K562 (cell line): ENCODE measurements around the gene RABL2B. TPM values are rescaled to one million over a fixed set of nuclear protein-coding genes. Genes with fewer than 3 reads are reported as not detected.

ENCODE experiments used
- ATAC-seq: fragments of 200-7000 bp; cut with Tn5 transposase; 3 replicates; pipeline ENCODE4 v1.9.1; 2020; ENCODE audit warnings: moderate library complexity
- BruUV-seq: library from RNA; stranded (reverse); fragments of 400-500 nt; replicated peaks from 2 replicates; lab custom pipeline; 2021; lab: Mats Ljungman, UMichigan
- CTCF ChIA-PET: fragments of 300-600 bp; formaldehyde crosslinking; extraction: SDS; loops from one replicate; lab custom pipeline; 2021; ENCODE audit warnings: low intra/inter-chr PET ratio; lab: Yijun Ruan, JAX
- POLR2A ChIA-PET: fragments of 300-600, 350-650 bp; sonication (Branson Sonifier 250); formaldehyde crosslinking; extraction: SDS; loops from one replicate; lab custom pipeline; 2021; ENCODE audit warnings: antibody characterized with exemption, inconsistent platforms; lab: Yijun Ruan, JAX
- DNase-seq, 4 experiments: peaks; one replicate each; pipeline versions ENCODE4 v3.0.0 to v3.0.0-alpha.2; 2011 to 2018; ENCODE audit warnings: low spot score in 3 of 4, mixed read lengths in 3 of 4; ENCODE audit errors: extremely low read depth in 1 of 4
- FAIRE-seq: peaks from 2 replicates; lab custom pipeline; 2011; peaks lifted over from hg19 to GRCh38; lab: Jason Lieb, UNC
- H2AFZ ChIP-seq: 2 replicates; pipeline ENCODE4 v1.6.0; 2011; ENCODE audit warnings: low read depth, low read length, control low read depth, inconsistent platforms
- H3K27ac ChIP-seq: fragments of 200-600 bp; 3 replicates; pipeline ENCODE4 v1.8.0; 2011; ENCODE audit warnings: low read depth, mild to moderate bottlenecking, control low read depth, inconsistent platforms, low read length, moderate library complexity, mixed read lengths; ENCODE audit errors: extremely low read depth
- H3K27me3 ChIP-seq, 2 experiments: fragments of 300-600 bp in 1 of 2; 2 replicates in 1 of 2; 3 replicates in 1 of 2; pipeline versions ENCODE4 v1.6.0 to v1.8.0; 2011; ENCODE audit warnings: inconsistent platforms in 2 of 2, low read length in 2 of 2, mild to moderate bottlenecking in 1 of 2, mixed read lengths in 1 of 2, moderate library complexity in 1 of 2; ENCODE audit not compliant: control insufficient read depth in 2 of 2, insufficient read depth in 2 of 2
- H3K36me3 ChIP-seq: fragments of 300-600 bp; 3 replicates; pipeline ENCODE4 v1.8.0; 2011; ENCODE audit warnings: mild to moderate bottlenecking, low read length, inconsistent platforms; ENCODE audit not compliant: control insufficient read depth, insufficient read depth
- H3K4me1 ChIP-seq, 2 experiments: fragments of 200-600 bp in 1 of 2; replicated peaks in 1 of 2; 2 replicates in 1 of 2; 3 replicates in 1 of 2; pipeline versions ENCODE4 v1.5.1 to v1.8.0; 2011; ENCODE audit warnings: inconsistent platforms in 2 of 2, low read length in 2 of 2, mild to moderate bottlenecking in 1 of 2, mixed read lengths in 1 of 2, moderate library complexity in 1 of 2; ENCODE audit not compliant: control insufficient read depth in 2 of 2, insufficient read depth in 2 of 2
- H3K4me2 ChIP-seq: 2 replicates; pipeline ENCODE4 v1.6.1; 2011; ENCODE audit warnings: low read length, control low read depth, inconsistent platforms, mixed read lengths; ENCODE audit not compliant: insufficient read depth
- H3K4me3 ChIP-seq: fragments of 200-600 bp; sonication (generic), shearing (Covaris generic); 2 replicates; pipeline ENCODE4 v1.5.1; 2016; ENCODE audit warnings: control low read depth, inconsistent platforms
- H3K79me2 ChIP-seq: fragments of 200-600 bp; 3 replicates; pipeline ENCODE4 v1.8.0; 2011; ENCODE audit warnings: low read length, inconsistent platforms; ENCODE audit not compliant: control insufficient read depth, insufficient read depth
- H3K9ac ChIP-seq, 2 experiments: 2 replicates each; pipeline versions ENCODE4 v1.6.0 to v1.6.1; 2011; ENCODE audit warnings: low read depth in 2 of 2, low read length in 2 of 2, control low read depth in 1 of 2, inconsistent platforms in 1 of 2, mild to moderate bottlenecking in 1 of 2, mixed read lengths in 1 of 2; ENCODE audit not compliant: insufficient read depth in 1 of 2
- H3K9me1 ChIP-seq: one replicate; pipeline ENCODE4 v1.6.0; 2011; ENCODE audit warnings: inconsistent platforms, mild to moderate bottlenecking, low read length, moderate library complexity; ENCODE audit not compliant: control insufficient read depth, insufficient read depth
- H3K9me3 ChIP-seq: replicated peaks from 2 replicates; pipeline ENCODE4 v1.5.1; 2011; ENCODE audit warnings: low read depth, low read length, inconsistent platforms; ENCODE audit not compliant: control insufficient read depth, insufficient read depth
- H4K20me1 ChIP-seq: replicated peaks from 2 replicates; pipeline ENCODE4 v1.6.1; 2011; ENCODE audit warnings: low read length, inconsistent platforms, mixed read lengths; ENCODE audit not compliant: control insufficient read depth, insufficient read depth
- BRCA1 ChIP-seq, 2 experiments: fragments of 450-650 bp in 1 of 2; sonication (generic) in 1 of 2; formaldehyde crosslinking in 1 of 2; IDR thresholded peaks; 2 replicates each; pipeline versions ENCODE4 v1.5.0 to v1.6.1; 2017 to 2020; ENCODE audit warnings: mild to moderate bottlenecking in 1 of 2, missing genetic modification reagents in 1 of 2
- CAMTA2 ChIP-seq: fragments of 250-450 bp; sonication (Bioruptor Pico); conservative IDR thresholded peaks from 2 replicates; pipeline ENCODE4 v1.5.1; 2022
- CBFA2T2 ChIP-seq: fragments of 450-650 bp; conservative IDR thresholded peaks from 2 replicates; pipeline ENCODE4 v1.6.1; 2017; ENCODE audit warnings: mild to moderate bottlenecking
- CHAMP1 ChIP-seq: fragments of 450-650 bp; IDR thresholded peaks from 2 replicates; pipeline ENCODE4 v1.6.1; 2016; ENCODE audit warnings: mild to moderate bottlenecking
- EP400 ChIP-seq: fragments of 450-650 bp; IDR thresholded peaks from 2 replicates; pipeline ENCODE4 v1.6.1; 2017; ENCODE audit warnings: antibody characterized with exemption, mild to moderate bottlenecking, moderate library complexity
- FOXP4 ChIP-seq: sonication (generic); formaldehyde crosslinking; IDR thresholded peaks from 2 replicates; pipeline ENCODE4 v1.8.0; 2022; ENCODE audit warnings: mild to moderate bottlenecking, missing genetic modification reagents, borderline replicate concordance
- GTF2A2 ChIP-seq: IDR thresholded peaks from 2 replicates; pipeline ENCODE4 v1.6.1; 2016; ENCODE audit warnings: mild to moderate bottlenecking, missing genetic modification characterization, missing compliant biosample characterization
- ILF3 ChIP-seq: fragments of 450-650 bp; IDR thresholded peaks from 2 replicates; pipeline ENCODE4 v1.6.1; 2018; ENCODE audit warnings: antibody characterized with exemption, mild to moderate bottlenecking, moderate library complexity, borderline replicate concordance
- MYC ChIP-seq, 2 experiments: fragments of 250-450 bp in 1 of 2; sonication (Bioruptor Pico) in 1 of 2; IDR thresholded peaks; 2 replicates each; pipeline versions ENCODE4 v1.5.1 to v1.6.1; 2012 to 2021; ENCODE audit warnings: low read depth in 2 of 2, borderline replicate concordance in 1 of 2, improper control_type of control experiment in 1 of 2, low read length in 1 of 2, mild to moderate bottlenecking in 1 of 2, moderate library complexity in 1 of 2
- NFIX ChIP-seq: fragments of 250-450 bp; sonication (Bioruptor Pico); IDR thresholded peaks from 2 replicates; pipeline ENCODE4 v1.4.0; 2020; ENCODE audit warnings: low read depth, mild to moderate bottlenecking, moderate library complexity
- TFE3 ChIP-seq: fragments of 450-650 bp; formaldehyde crosslinking; IDR thresholded peaks from 2 replicates; pipeline ENCODE4 v1.4.0; 2020; ENCODE audit warnings: mild to moderate bottlenecking, mixed read lengths
- TOE1 ChIP-seq, 2 experiments: fragments of 450-650 bp in 1 of 2; sonication (generic) in 1 of 2; formaldehyde crosslinking in 1 of 2; IDR thresholded peaks; 2 replicates each; pipeline versions ENCODE4 v1.7.1 to v1.8.0; 2016 to 2022; ENCODE audit warnings: borderline replicate concordance in 2 of 2, mild to moderate bottlenecking in 2 of 2, antibody characterized with exemption in 1 of 2, inconsistent platforms in 1 of 2, low read depth in 1 of 2, missing genetic modification reagents in 1 of 2, moderate library complexity in 1 of 2
- ZNF124 ChIP-seq: sonication (generic); formaldehyde crosslinking; IDR thresholded peaks from 2 replicates; pipeline ENCODE4 v1.8.1; 2022; ENCODE audit warnings: missing genetic modification reagents
- ZNF23 ChIP-seq: fragments of 250-450 bp; sonication (Bioruptor Pico); IDR thresholded peaks from 2 replicates; pipeline ENCODE4 v1.4.0; 2020; ENCODE audit warnings: mild to moderate bottlenecking
- ZNF347 ChIP-seq: fragments of 450-650 bp; formaldehyde crosslinking; IDR thresholded peaks from 2 replicates; pipeline ENCODE4 v1.4.0; 2020; ENCODE audit warnings: low read depth, mild to moderate bottlenecking, moderate library complexity
- ZNF384 ChIP-seq: IDR thresholded peaks from 2 replicates; pipeline ENCODE4 v1.6.1; 2012; ENCODE audit warnings: low read depth, low read length, improper control_type of control experiment
- ZNF583 ChIP-seq: fragments of 250-450 bp; sonication (Bioruptor Pico); IDR thresholded peaks from 2 replicates; pipeline ENCODE4 v1.4.0; 2020
- WGBS: fragments of 100-300 bp; shearing (Covaris generic); methylation state at CpG from one replicate; pipeline ENCODE4 v1.1.6; 2016; ENCODE audit warnings: low coverage, mixed read lengths; ENCODE audit not compliant: insufficient coverage; ENCODE audit errors: missing lambda C conversion rate; 5-methylcytosine and 5-hydroxymethylcytosine counted together
- in situ Hi-C: fragments of 300-500 bp; cut with MboI; formaldehyde crosslinking; loops from 4 replicates; pipeline ENCODE4 v1.15.0; 2018; ENCODE audit warnings: inconsistent platforms, mixed read lengths
- intact Hi-C: fragments of 100-400 bp; cut with micrococcal nuclease; formaldehyde crosslinking; loops from 2 replicates; pipeline ENCODE4 v1.14.2; 2022
- polyA plus RNA-seq, 8 experiments: library from polyadenylated mRNA; depleted of rRNA in 4 of 8; stranded (reverse) in 5 of 8; unstranded in 3 of 8; fragments of >200 nt; fragmentation: Nextera tagmentation in 2 of 8; fragmentation: Illumina TruSeq in 1 of 8; extraction: Ambion mirVana in 2 of 8; extraction: Trizol in 1 of 8; gene quantifications; 2 replicates each; pipeline versions ENCODE4 v1.2.1 to v1.2.3, GENCODE V29; 2011 to 2014; ENCODE audit warnings: inconsistent platforms in 1 of 8, missing spikeins in 1 of 8
- total RNA-seq, 7 experiments: library from RNA; depleted of rRNA in 6 of 7; stranded (reverse); fragments of >200 nt in 6 of 7; fragmentation: Illumina TruSeq in 2 of 7; extraction: Trizol in 2 of 7; gene quantifications; 2 replicates each; pipeline versions ENCODE4 v1.2.1 to v1.2.3, GENCODE V29; 2011 to 2021; ENCODE audit warnings: low replicate concordance in 1 of 7

Gene RABL2B
- total and polyA plus RNA-seq, 9 of the 15 experiments (the other 6 are each of a cell fraction or from before 2014, with no cell fraction given): 0.76 to 8.5 (median 3.6) TPM

- BruUV-seq: no TSS peak
- peak; percentile 58; the same call in 1 of the 2 replicates for TF ChIP-seq TOE1 (IDR thresholded peaks at IDR 0.05; ENCODE audit: borderline replicate concordance)
- TF ChIP-seq TOE1 (CRISPR knock-in tag; IDR thresholded peaks at IDR 0.05; ENCODE audit: borderline replicate concordance, low read depth): no peak
- no peak for TF ChIP-seq ZNF23 (CRISPR knock-in tag)
- TF ChIP-seq ZNF347 (CRISPR knock-in tag): no peak
- no peak for TF ChIP-seq BRCA1 (IDR thresholded peaks at IDR 0.05)
- no peak for TF ChIP-seq BRCA1 (CRISPR knock-in tag; IDR thresholded peaks at IDR 0.05)
- no peak for TF ChIP-seq EP400
- no peak for TF ChIP-seq ZNF124
- TF ChIP-seq ILF3: no peak
- TF ChIP-seq ZNF384: no peak
- no peak for TF ChIP-seq CHAMP1
- no peak for TF ChIP-seq FOXP4
- no peak for TF ChIP-seq GTF2A2 (tag)
- no peak for TF ChIP-seq ZNF583 (CRISPR knock-in tag)
- TF ChIP-seq TFE3: peak; percentile 79
- TF ChIP-seq CBFA2T2: peak; percentile 23; the same call in 1 of the 2 replicates
- no peak for TF ChIP-seq MYC (IDR thresholded peaks at IDR 0.05; ENCODE audit: low read depth, low read length)
- no peak for TF ChIP-seq MYC (CRISPR knock-in tag; IDR thresholded peaks at IDR 0.05; ENCODE audit: borderline replicate concordance, low read depth)
- no peak for TF ChIP-seq NFIX (CRISPR knock-in tag)
- no peak for TF ChIP-seq CAMTA2 (CRISPR knock-in tag)
Measured at GRCh38 chr22:50739894-50740293, 43.5 kb downstream of the RABL2B start.

More at GRCh38 chr22:50739894-50740293, 43.5 kb downstream of the RABL2B start:
- Histone ChIP-seq H4K20me1 (no peaks in the 10 kb centered on the region), H2AFZ (no peak overlapping the region), H3K9me3 (no peaks in the 10 kb centered on the region), H3K27me3 (peaks cover 4 to 40% of the 10 kb centered on the region in 2 experiments; a peak in 4 of 5 replicates), H3K9ac (no peak overlapping the region), H3K36me3 (no peaks in the 10 kb centered on the region), H3K4me1 (no peaks in the 10 kb centered on the region; a peak in 2 of 5 replicates), H3K79me2 (no peaks in the 10 kb centered on the region), H3K4me2 (no peak overlapping the region), H3K27ac (no peak overlapping the region), H3K9me1 (no peaks in the 10 kb centered on the region), H3K4me3 (no peak overlapping the region)
- intact Hi-C loops: no loop called here
- no peak for ATAC-seq
- CTCF ChIA-PET: no interaction called here
- POLR2A ChIA-PET: no interaction called here
- WGBS: 2% methylated on average over 12 of the region's 12 CpGs
- FAIRE-seq: no peak
- DNase-seq: no peak
- in situ Hi-C loops: no loop called here
